GM18502 (cell line): ENCODE measurements around the gene PIGK.
A peak's percentile ranks its signal among the peaks of the same experiment; 100 is the strongest.
"Not testable (repeated sequence)": the region's sequence is repeated elsewhere in the genome, so short reads cannot be mapped to it uniquely, and the experiment has no call there.

Source experiments
- ATAC-seq: cut with Tn5 transposase; IDR thresholded peaks from one replicate; pipeline ENCODE4 v1.9.1; 2021; ENCODE audit warnings: mild to moderate bottlenecking; ENCODE audit not compliant: unreplicated experiment, poor library complexity

The PIGK gene

GRCh38 chr1:77200293-77200692 is 18.9 kb downstream of the PIGK start:
- ATAC-seq, result no peak

DNA sequence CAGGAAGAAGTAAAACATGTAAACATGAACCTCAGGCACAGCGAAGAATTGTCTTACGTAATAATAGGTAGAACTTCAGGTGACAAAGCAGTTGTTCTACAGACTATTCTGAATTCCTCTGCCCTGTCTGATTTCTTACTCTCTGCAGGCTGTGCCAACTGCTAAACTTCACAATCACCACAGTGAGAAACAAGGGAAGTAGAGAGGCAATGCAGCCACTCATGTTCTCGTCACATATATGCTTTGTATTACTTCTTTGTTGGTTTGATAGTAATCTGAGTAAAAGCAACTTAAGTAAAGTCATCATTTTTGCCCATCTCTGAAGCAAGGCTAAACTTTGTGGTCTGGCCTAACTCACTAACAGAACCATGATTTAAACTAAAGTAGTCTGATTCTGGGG is 21.9 kb downstream of the PIGK start:
- no peak for ATAC-seq

DNA sequence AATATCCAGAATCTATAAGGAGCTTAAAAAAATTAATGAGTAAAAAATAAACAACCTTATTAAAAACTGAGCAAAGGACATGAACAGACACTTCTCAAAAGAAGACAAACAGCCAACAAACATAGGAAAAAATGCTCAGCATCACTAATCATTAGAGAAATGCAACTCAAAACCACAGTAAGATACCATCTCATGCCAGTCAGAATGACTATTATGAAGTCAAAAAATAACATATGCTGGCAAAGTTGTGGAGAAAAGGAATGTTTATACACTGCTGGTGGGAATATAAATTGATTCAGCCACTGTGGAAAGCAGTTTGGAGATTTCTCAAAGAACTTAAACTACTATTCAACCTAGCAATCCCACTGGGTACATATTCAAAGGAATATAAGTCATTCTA is 25.3 kb downstream of the PIGK start:
- no peak for ATAC-seq

GRCh38 chr1:77188770-77189169 is 30.5 kb downstream of the PIGK start:
- ATAC-seq, result no peak

- ATAC-seq, result not testable (repeated sequence)
Observed at GRCh38 chr1:77186907-77187306, 32.3 kb downstream of the PIGK start.

GRCh38 chr1:77182083-77182482 is 37.1 kb downstream of the PIGK start:
- ATAC-seq, result no peak

GRCh38 chr1:77179632-77180031 is 39.6 kb downstream of the PIGK start:
- ATAC-seq, result no peak

DNA sequence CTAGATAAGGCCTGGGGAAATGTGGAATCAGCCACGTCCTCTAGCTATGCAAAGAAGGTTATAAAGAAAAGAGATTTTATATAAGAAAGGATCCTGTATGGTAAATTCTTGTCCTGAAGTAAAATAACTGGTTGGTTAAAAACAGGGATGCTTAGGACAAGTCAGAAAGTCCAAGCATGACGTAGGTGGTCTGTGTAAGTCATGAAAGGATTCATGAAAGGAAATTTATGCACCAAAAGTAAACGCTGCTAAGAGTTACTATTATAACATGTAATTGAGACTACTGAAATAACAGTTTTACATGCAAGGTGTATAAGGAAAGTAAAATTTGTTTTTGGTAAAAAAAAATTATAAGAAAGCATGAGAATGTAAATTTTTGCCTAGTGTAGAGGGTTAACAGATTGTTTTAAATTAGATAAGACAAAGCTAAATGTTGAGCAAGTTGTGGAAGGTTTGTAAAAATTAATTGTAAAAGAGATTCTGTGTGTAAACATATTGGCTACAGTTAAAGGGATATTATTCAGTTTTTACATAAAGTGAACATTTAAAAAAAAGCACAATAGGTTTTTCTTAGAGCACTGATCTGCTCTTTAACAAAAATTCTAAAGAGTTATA is 43.9 kb downstream of the PIGK start:
- ATAC-seq, result no peak

DNA sequence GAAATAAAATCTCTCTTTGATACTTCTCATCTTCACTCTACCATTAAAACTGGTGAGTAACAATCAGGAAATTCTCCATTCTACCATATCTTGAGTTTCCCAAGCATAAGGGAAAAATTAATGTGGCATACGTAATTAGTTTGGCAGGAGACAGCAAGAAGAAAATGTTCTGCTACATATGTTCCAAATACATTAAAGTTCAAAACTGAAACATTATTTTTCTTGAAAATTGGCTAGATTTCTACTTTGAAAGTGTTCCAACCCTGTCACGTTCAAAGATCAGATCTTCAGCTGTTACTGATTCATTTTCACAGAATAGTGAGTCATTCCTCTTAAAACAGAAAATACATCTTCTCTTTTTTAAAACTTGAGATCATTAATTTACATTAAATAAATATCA is 48.5 kb downstream of the PIGK start:
- no peak for ATAC-seq

DNA sequence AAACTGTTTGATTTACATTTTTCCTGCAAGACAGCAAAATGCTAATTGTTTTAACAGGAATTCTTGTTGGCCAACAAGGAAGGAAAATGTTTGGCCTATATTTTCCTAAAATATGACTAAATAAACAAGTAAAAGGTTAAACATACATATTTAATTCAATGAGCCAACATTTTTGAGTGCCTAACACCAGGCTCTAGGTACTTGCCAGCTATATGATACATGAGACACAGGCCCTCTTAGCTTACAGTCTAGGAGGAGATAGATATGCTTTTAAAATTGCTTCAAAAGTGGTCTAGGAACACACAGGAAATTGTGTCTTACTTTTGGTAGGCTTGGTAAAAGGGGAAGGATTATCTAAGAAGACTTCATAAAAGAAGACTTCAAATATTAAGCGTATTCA is 50.9 kb downstream of the PIGK start:
- ATAC-seq, result no peak

GRCh38 chr1:77164434-77164944 is 54.7 kb downstream of the PIGK start:
- ATAC-seq, result no peak

DNA sequence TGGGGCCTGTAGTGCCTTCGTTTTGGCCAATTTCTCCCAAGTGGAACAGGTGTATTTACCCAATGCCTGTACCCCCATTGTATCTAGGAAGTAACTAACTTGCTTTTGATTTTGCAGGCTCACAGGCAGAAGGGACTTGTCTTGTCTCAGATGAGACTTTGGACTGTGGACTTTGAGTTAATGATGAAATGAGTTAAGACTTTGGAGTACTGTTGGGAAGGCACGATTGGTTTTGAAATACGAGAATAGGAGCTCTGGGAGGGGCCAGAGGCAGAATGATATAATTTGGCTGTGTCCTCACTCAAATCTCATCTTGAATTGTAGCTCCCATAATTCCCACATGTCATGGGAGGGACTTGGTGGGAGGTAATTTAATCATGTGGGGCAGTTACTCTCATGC is 59.5 kb downstream of the PIGK start:
- ATAC-seq, result not testable (repeated sequence)

DNA sequence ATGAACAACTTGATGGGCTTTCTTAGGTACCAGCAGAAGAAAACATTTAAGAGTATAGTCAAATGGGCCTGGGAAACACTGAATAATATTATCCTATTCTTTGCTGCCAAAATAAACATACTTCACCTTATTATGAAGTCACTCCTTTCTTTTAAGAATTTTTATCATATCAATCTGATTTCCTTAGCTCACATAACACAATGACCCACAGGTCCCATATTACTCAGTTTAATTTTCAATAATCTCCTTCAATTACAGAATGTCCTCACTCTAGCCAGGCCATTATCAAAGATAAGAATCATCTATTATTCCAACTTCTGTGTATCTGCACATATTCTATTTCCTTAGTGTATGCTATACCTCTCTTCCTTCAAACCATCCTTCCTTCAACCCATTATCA is 63.0 kb downstream of the PIGK start:
- no peak for ATAC-seq

GRCh38 chr1:77146270-77146669 is 73.0 kb downstream of the PIGK start:
- ATAC-seq, result no peak

DNA sequence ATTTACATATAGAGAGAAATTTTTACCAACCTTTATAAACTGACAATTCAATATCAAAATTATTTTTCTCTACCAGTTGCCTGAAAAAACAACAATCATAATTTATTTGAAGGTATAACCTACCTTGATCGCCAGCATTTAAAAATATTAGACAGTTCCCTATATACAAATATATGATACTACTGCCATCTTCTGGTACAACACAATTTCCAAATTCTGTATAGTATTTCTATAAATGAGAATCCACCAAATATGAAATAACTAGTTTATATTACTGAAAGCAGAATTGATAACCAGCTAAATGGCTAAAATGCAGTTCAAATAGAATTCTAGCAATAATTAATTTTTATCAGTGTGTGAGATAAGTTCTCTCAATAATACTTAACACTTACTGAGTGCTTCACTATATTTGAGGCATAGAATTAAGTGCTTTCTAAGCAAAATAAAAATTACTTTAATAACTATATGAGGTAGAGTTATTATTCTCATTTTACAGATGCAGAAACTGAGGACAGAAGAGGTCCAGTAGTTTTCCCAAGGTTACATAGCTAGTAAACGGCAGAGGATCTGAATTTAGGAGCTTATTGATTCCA is 75.6 kb downstream of the PIGK start:
- ATAC-seq, result no peak

GRCh38 chr1:77139389-77139788 is 79.8 kb downstream of the PIGK start:
- no peak for ATAC-seq

DNA sequence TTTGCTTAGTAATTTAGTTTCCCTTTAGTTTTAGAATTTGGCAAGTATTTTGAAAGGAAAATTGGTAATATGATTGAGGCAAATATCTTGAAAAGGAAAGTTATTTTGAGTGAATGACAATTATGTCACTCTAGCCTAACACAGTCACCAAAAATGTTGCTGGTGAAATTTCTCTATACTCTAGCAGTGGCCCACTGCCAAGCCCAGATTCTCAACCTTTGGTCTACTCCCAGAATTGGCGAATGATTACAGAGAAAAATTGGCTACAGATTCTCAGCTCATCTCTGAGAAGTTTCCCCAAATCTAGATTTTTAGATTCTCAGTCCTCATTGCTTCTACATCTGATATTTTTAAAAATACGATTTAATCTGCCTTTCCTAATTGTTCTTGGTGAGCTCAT is 84.9 kb downstream of the PIGK start:
- no peak for ATAC-seq

- no peak for ATAC-seq
Observed at GRCh38 chr1:77133731-77134358, 85.4 kb downstream of the PIGK start.

DNA sequence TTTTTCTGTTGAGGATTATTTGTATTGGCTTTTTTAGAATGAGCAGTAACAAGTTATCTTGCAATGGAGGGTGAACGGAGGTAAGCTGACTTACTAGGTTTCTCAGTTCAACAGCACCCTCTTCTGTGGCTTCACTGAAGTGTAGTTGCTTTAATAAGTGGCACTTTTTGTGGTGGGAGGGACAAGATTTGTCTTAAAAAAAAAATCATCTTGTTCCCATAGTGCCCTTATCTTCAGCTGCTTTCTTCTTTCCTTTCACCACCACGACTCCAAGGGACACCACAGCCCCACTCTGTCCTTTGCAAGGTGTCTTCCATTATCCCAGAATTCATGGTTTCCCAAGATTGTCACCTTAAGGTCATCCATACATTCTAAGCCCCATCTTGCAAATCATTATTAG is 92.9 kb downstream of the PIGK start:
- peak; percentile 58 for ATAC-seq

DNA sequence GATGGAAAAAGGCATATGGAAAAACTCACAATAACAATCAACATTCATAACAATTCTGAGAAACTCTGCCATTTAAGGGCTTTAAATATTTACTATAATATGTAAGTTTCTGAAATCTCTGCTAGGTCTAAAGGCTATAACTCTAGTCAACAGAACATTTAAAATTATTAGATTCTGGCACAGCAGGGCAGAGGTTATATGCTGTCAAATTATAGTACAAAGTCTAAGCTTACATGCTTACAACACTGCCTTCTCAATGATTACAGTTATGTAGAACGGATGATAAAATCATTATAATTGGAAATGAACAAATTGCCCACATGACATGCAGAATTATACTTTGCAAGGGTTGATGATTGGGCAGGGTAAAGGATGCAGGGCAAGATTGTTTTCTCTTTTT is 97.7 kb downstream of the PIGK start:
- ATAC-seq, result no peak

GRCh38 chr1:77120950-77121349 is 98.3 kb downstream of the PIGK start:
- ATAC-seq, result no peak

GRCh38 chr1:77118712-77119111 is 100.5 kb downstream of the PIGK start:
- no peak for ATAC-seq
